HepG2 (cell line): ENCODE data around the gene SLC6A8. TPM values are rescaled to one million over a fixed set of nuclear protein-coding genes. Genes with fewer than 3 reads are reported as not detected.

Experiments
- ATAC-seq: fragments of 200-7000 bp; cut with Tn5 transposase; 3 replicates; pipeline ENCODE4 v1.9.1; 2020; ENCODE audit warnings: mild to moderate bottlenecking, moderate library complexity
- BruUV-seq: library from RNA; stranded (reverse); fragments of 400-500 nt; replicated peaks from 2 replicates; lab custom pipeline; 2021; lab: Mats Ljungman, UMichigan
- CTCF ChIA-PET: fragments of 300-600 bp; formaldehyde crosslinking; extraction: SDS; loops from one replicate; lab custom pipeline; 2021; ENCODE audit warnings: low total read pairs, inconsistent platforms, low intra/inter-chr PET ratio; lab: Yijun Ruan, JAX
- POLR2A ChIA-PET: fragments of 350-600 bp; sonication (Branson Sonifier 250); formaldehyde crosslinking; loops from one replicate; lab custom pipeline; 2020; ENCODE audit warnings: antibody characterized with exemption, inconsistent platforms; lab: Yijun Ruan, JAX
- DNase-seq: peaks from one replicate; pipeline ENCODE4 v3.0.0-alpha.2; 2015; ENCODE audit warnings: low spot score
- FAIRE-seq: peaks from 3 replicates; lab custom pipeline; 2011; peaks lifted over from hg19 to GRCh38; lab: Jason Lieb, UNC
- H2AFZ ChIP-seq: one replicate; pipeline ENCODE4 v1.6.1; 2011; ENCODE audit warnings: low read length, inconsistent platforms
- H3K27ac ChIP-seq: fragments of 300-600 bp; 3 replicates; pipeline ENCODE4 v1.8.0; 2011; ENCODE audit warnings: mixed run types, mild to moderate bottlenecking, mixed read lengths, low read length, inconsistent platforms; ENCODE audit not compliant: insufficient read depth; ENCODE audit errors: extremely low read length
- H3K27me3 ChIP-seq, 2 experiments: fragments of 200-600 bp in 1 of 2; 2 replicates in 1 of 2; 3 replicates in 1 of 2; pipeline versions ENCODE4 v1.6.0 to v1.8.0; 2011; ENCODE audit warnings: low read length in 2 of 2, mild to moderate bottlenecking in 2 of 2, moderate library complexity in 2 of 2, inconsistent platforms in 1 of 2; ENCODE audit not compliant: insufficient read depth in 2 of 2, control insufficient read depth in 1 of 2
- H3K36me3 ChIP-seq, 2 experiments: fragments of 200-600 bp in 1 of 2; replicated peaks in 1 of 2; 2 replicates in 1 of 2; 3 replicates in 1 of 2; pipeline versions ENCODE4 v1.5.1 to v1.8.0; 2011; ENCODE audit warnings: low read length in 2 of 2, inconsistent platforms in 1 of 2; ENCODE audit not compliant: insufficient read depth in 2 of 2, control insufficient read depth in 1 of 2
- H3K4me1 ChIP-seq: 2 replicates; pipeline ENCODE4 v1.5.1; 2012; ENCODE audit warnings: low read length, inconsistent platforms; ENCODE audit not compliant: insufficient read depth
- H3K4me2 ChIP-seq: 2 replicates; pipeline ENCODE4 v1.6.0; 2011; ENCODE audit warnings: low read depth, low read length, inconsistent platforms
- H3K4me3 ChIP-seq, 3 experiments: fragments of 200-600 bp in 1 of 3; sonication (generic), shearing (Covaris generic) in 1 of 3; replicated peaks in 1 of 3; 2 replicates each; pipeline ENCODE4 v1.5.1; 2011 to 2016; ENCODE audit warnings: low read length in 3 of 3, inconsistent platforms in 2 of 3, low read depth in 2 of 3, mild to moderate bottlenecking in 2 of 3, control low read depth in 1 of 3, mixed read lengths in 1 of 3; ENCODE audit not compliant: insufficient read depth in 1 of 3
- H3K79me2 ChIP-seq: one replicate; pipeline ENCODE4 v1.6.1; 2011; ENCODE audit warnings: low read length, inconsistent platforms; ENCODE audit not compliant: insufficient read depth
- H3K9ac ChIP-seq: 2 replicates; pipeline ENCODE4 v1.6.0; 2011; ENCODE audit warnings: mild to moderate bottlenecking, low read depth, low read length, inconsistent platforms; ENCODE audit not compliant: insufficient read depth
- H3K9me3 ChIP-seq: 2 replicates; pipeline ENCODE4 v1.5.1; 2012; ENCODE audit warnings: mild to moderate bottlenecking, low read length
- H4K20me1 ChIP-seq: 2 replicates; pipeline ENCODE4 v1.6.0; 2011; ENCODE audit warnings: inconsistent platforms, mild to moderate bottlenecking, low read length, moderate library complexity; ENCODE audit not compliant: insufficient read depth
- AKAP8 ChIP-seq: sonication (generic); formaldehyde crosslinking; IDR thresholded peaks from 2 replicates; pipeline ENCODE4 v1.5.1; 2020; ENCODE audit warnings: mild to moderate bottlenecking, missing genetic modification reagents
- FOXK1 ChIP-seq: sonication (generic); formaldehyde crosslinking; IDR thresholded peaks from 2 replicates; pipeline ENCODE4 v1.4.0; 2020; ENCODE audit warnings: low read depth, missing genetic modification reagents, borderline replicate concordance
- KAT8 ChIP-seq: IDR thresholded peaks from 2 replicates; pipeline ENCODE4 v1.6.1; 2016; ENCODE audit warnings: missing genetic modification reagents, missing compliant biosample characterization
- NFIB ChIP-seq: sonication (generic); formaldehyde crosslinking; IDR thresholded peaks from 2 replicates; pipeline ENCODE4 v1.9.0; 2021; ENCODE audit warnings: missing genetic modification reagents, mild to moderate bottlenecking, borderline replicate concordance
- ZNF263 ChIP-seq: sonication (generic); formaldehyde crosslinking; IDR thresholded peaks from 2 replicates; pipeline ENCODE4 v1.4.0; 2020; ENCODE audit warnings: missing genetic modification reagents
- ZNF501 ChIP-seq: sonication (generic); formaldehyde crosslinking; IDR thresholded peaks from 2 replicates; pipeline ENCODE4 v1.5.1; 2020; ENCODE audit warnings: mild to moderate bottlenecking, moderate library complexity, missing genetic modification reagents
- ZNF678 ChIP-seq: sonication (generic); formaldehyde crosslinking; IDR thresholded peaks from 2 replicates; pipeline ENCODE4 v1.4.0; 2020; ENCODE audit warnings: mild to moderate bottlenecking, missing genetic modification reagents
- WGBS: methylation state at CpG from one replicate; pipeline ENCODE4 v1.1.6; 2017; ENCODE audit warnings: low lambda C conversion rate; 5-methylcytosine and 5-hydroxymethylcytosine counted together
- in situ Hi-C: cut with HindIII; loops from 2 replicates; pipeline ENCODE4 v1.10.0; 2017; ENCODE audit warnings: low pct_unique_long_range_greater_than_20kb; ENCODE audit not compliant: extremely low pct_ligation_motif_present
- intact Hi-C: fragments of 100-400 bp; cut with micrococcal nuclease; formaldehyde crosslinking; loops from one replicate; pipeline ENCODE4 v1.10.0; 2022; ENCODE audit not compliant: unreplicated experiment
- polyA plus RNA-seq, 8 experiments: library from polyadenylated mRNA; depleted of rRNA in 3 of 8; stranded (reverse) in 7 of 8; unstranded in 1 of 8; fragments of >200 nt; fragmentation: Illumina TruSeq in 4 of 8; extraction: Trizol in 4 of 8; gene quantifications; 2 replicates each; pipeline versions ENCODE4 v1.2.1 to v1.2.3, GENCODE V29; 2011 to 2016; ENCODE audit warnings: low read depth in 4 of 8, missing spikeins in 1 of 8, mixed read lengths in 1 of 8; ENCODE audit not compliant: insufficient read depth in 1 of 8
- total RNA-seq, 5 experiments: library from RNA; depleted of rRNA; stranded (reverse); fragments of >200 nt; fragmentation: Illumina TruSeq; extraction: Trizol; gene quantifications; 2 replicates each; pipeline ENCODE4 v1.2.3, GENCODE V29; 2016; ENCODE audit warnings: low read depth in 1 of 5
- TF ChIP-seq, protein P1 (sequence below): sonication (generic); formaldehyde crosslinking; IDR thresholded peaks from 2 replicates; pipeline ENCODE4 v1.8.0; 2022; ENCODE audit warnings: mild to moderate bottlenecking, missing genetic modification reagents, borderline replicate concordance
- TF ChIP-seq, protein P2 (sequence below): sonication (generic); formaldehyde crosslinking; IDR thresholded peaks from 2 replicates; pipeline ENCODE4 v1.4.0; 2020; ENCODE audit warnings: missing genetic modification reagents, borderline replicate concordance
- TF ChIP-seq, protein P3 (sequence below): sonication (generic); formaldehyde crosslinking; IDR thresholded peaks from 2 replicates; pipeline ENCODE4 v1.5.1; 2020; ENCODE audit warnings: mild to moderate bottlenecking, missing genetic modification reagents, moderate library complexity

The SLC6A8 gene
- total and polyA plus RNA-seq, 2 of the 13 experiments (the other 11 are each of a cell fraction or from before 2014, with no cell fraction given) = 13.9 to 176 TPM

DNA sequence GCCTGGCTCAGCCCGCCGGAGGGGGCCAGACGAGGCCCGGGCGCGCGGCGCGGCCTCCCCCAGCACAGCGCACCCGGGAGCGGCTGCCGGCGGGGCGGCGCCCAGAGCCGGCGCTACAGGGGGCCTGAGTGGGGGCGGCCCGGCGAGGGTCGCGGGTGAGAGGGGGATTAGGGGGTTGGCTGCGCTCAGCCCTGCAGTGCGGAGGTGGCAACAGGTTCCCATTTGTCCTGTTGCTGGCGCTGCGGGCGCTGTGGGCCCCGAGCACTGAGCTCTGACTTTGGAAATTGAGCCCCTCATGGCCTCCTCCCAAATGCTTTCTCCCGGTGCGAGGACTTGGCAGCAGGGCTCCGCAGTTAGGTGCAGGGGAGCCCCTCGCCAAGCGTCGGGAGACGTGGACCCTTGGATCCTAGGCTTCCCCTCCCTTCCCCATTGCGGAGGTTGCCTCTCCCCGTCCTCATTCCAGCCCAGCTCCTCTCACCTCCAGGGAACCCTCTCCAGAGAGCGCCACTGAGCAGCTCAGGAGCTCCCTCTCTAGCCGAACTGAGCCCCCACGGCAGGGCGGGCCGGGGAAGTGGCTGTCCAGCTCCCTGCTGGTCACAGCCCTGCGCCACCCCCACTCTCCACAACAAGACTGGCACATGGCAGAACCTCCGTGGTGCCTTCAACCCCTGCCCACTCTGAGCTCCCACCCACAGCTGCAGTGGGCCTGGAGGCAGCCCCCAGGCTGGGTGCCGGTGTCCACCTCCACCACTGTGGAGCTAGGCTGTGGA, 43.2 kb upstream of the SLC6A8 start (continued):
- TF ChIP-seq, protein P1, sequence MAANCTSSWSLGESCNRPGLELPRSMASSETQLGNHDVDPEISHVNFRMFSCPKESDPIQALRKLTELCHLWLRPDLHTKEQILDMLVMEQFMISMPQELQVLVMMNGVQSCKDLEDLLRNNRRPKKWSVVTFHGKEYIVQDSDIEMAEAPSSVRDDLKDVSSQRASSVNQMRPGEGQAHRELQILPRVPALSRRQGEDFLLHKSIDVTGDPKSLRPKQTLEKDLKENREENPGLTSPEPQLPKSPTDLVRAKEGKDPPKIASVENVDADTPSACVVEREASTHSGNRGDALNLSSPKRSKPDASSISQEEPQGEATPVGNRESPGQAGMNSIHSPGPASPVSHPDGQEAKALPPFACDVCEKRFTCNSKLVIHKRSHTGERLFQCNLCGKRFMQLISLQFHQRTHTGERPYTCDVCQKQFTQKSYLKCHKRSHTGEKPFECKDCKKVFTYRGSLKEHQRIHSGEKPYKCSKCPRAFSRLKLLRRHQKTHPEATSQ (CRISPR knock-in tag) = no peak
- TF ChIP-seq, all 625 proteins: peak for 35

DNA sequence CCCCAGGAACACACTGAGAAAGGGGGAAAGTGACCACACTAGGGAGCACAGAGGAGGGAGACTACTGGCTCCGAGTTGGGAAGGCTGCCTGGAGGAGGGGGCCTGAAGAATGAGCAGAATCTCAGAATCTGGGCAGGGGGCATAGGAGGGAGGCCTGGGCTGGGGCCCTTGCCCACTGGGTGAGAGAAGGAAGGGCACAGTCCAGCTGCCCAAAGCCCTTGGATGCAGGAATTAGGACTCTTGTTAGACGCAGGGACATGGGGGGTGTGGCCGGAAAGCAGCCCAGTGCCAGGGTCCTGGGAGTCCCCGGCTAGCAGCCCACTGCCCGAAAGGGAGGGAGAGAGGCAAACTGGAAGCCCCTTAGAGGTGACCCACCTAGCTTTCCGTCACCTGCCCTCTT, 42.6 kb upstream of the SLC6A8 start:
- Histone ChIP-seq H3K27me3 (no peaks in the 10 kb centered on the region; a peak in 1 of 5 replicates), H3K9ac (peak overlapping the region; percentile 65), H3K36me3 (peaks cover 0 to 3% of the 10 kb centered on the region in 2 experiments; a peak in 1 of 5 replicates), H3K4me3 (peak overlapping the region; percentile 23 to 73 (median 61); a peak in 5 of 6 replicates), H3K4me1 (peaks cover 54% of the 10 kb centered on the region), H3K27ac (peak overlapping the region; percentile 81), H2AFZ (no peak overlapping the region), H3K4me2 (peak overlapping the region; percentile 84), H4K20me1 (peaks cover 8% of the 10 kb centered on the region; the same call in 1 of the 2 replicates), H3K9me3 (no peaks in the 10 kb centered on the region), H3K79me2 (peaks cover 52% of the 10 kb centered on the region)
- 25% methylated on average over 2 of the region's 6 CpGs for WGBS
- ChIA-PET POLR2A (interaction anchor here (2.2 to 15.1 kb wide), 5 partner anchors 9 to 82 kb away, joined by 6 to 596 read pairs (median 70); no protein-coding TSS in a partner anchor), CTCF (interaction anchor here (3.0 kb wide), 1 partner anchor 35 kb away, joined by 10 read pairs; no protein-coding TSS in a partner anchor)
- FAIRE-seq (peak; percentile 4), DNase-seq (no peak), ATAC-seq (no peak)
- TF ChIP-seq ZNF263 = peak; percentile 40; the same call in 1 of the 2 replicates
- no peak for TF ChIP-seq ZNF678 (CRISPR knock-in tag)
- TF ChIP-seq KAT8 = no peak
- TF ChIP-seq ZNF501 (CRISPR knock-in tag) = no peak
- TF ChIP-seq, protein P2, sequence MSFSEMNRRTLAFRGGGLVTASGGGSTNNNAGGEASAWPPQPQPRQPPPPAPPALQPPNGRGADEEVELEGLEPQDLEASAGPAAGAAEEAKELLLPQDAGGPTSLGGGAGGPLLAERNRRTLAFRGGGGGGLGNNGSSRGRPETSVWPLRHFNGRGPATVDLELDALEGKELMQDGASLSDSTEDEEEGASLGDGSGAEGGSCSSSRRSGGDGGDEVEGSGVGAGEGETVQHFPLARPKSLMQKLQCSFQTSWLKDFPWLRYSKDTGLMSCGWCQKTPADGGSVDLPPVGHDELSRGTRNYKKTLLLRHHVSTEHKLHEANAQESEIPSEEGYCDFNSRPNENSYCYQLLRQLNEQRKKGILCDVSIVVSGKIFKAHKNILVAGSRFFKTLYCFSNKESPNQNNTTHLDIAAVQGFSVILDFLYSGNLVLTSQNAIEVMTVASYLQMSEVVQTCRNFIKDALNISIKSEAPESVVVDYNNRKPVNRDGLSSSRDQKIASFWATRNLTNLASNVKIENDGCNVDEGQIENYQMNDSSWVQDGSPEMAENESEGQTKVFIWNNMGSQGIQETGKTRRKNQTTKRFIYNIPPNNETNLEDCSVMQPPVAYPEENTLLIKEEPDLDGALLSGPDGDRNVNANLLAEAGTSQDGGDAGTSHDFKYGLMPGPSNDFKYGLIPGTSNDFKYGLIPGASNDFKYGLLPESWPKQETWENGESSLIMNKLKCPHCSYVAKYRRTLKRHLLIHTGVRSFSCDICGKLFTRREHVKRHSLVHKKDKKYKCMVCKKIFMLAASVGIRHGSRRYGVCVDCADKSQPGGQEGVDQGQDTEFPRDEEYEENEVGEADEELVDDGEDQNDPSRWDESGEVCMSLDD (CRISPR knock-in tag) = no peak
- TF ChIP-seq, protein P3, sequence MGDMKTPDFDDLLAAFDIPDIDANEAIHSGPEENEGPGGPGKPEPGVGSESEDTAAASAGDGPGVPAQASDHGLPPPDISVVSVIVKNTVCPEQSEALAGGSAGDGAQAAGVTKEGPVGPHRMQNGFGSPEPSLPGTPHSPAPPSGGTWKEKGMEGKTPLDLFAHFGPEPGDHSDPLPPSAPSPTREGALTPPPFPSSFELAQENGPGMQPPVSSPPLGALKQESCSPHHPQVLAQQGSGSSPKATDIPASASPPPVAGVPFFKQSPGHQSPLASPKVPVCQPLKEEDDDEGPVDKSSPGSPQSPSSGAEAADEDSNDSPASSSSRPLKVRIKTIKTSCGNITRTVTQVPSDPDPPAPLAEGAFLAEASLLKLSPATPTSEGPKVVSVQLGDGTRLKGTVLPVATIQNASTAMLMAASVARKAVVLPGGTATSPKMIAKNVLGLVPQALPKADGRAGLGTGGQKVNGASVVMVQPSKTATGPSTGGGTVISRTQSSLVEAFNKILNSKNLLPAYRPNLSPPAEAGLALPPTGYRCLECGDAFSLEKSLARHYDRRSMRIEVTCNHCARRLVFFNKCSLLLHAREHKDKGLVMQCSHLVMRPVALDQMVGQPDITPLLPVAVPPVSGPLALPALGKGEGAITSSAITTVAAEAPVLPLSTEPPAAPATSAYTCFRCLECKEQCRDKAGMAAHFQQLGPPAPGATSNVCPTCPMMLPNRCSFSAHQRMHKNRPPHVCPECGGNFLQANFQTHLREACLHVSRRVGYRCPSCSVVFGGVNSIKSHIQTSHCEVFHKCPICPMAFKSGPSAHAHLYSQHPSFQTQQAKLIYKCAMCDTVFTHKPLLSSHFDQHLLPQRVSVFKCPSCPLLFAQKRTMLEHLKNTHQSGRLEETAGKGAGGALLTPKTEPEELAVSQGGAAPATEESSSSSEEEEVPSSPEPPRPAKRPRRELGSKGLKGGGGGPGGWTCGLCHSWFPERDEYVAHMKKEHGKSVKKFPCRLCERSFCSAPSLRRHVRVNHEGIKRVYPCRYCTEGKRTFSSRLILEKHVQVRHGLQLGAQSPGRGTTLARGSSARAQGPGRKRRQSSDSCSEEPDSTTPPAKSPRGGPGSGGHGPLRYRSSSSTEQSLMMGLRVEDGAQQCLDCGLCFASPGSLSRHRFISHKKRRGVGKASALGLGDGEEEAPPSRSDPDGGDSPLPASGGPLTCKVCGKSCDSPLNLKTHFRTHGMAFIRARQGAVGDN (CRISPR knock-in tag) = peak; percentile 40; the same call in 1 of the 2 replicates
- TF ChIP-seq NFIB (CRISPR knock-in tag) = no peak
- TF ChIP-seq AKAP8 (CRISPR knock-in tag) = 0 out of 2 replicates have a peak, but pooled peaks have one; percentile 2
- TF ChIP-seq FOXK1 = no peak
- intact Hi-C loops (loop anchor here (2.0 kb wide), 1 partner anchor 22 kb away; no protein-coding TSS in a partner anchor), in situ Hi-C loops (loop anchor here (5.0 kb wide), 1 partner anchor 33 kb away; no protein-coding TSS in a partner anchor)
- no TSS peak for BruUV-seq
